Subcutaneous adipose tissue (tissue), 4 donors: ENCODE measurements around the gene TGFB1I1. TPM values are rescaled to one million over a fixed set of nuclear protein-coding genes. Genes with fewer than 3 reads are reported as not detected.

ENCODE experiments used
- total RNA-seq, 4 donors: library from RNA; depleted of rRNA; stranded (reverse); fragments of >200 nt; gene quantifications; one replicate each; pipeline ENCODE4 v1.1.0, GENCODE V29; 2016
- TF ChIP-seq, protein P1 (sequence below): fragments of 450-650 bp; IDR thresholded peaks from one replicate; pipeline ENCODE4 v1.5.1; 2016; ENCODE audit warnings: low read depth, mild to moderate bottlenecking, control low read depth, antibody characterized with exemption, moderate library complexity

Gene TGFB1I1
- total RNA-seq, 4 donors from 2014 or later, result 12.6 to 35.0 (median 19.7) TPM

DNA sequence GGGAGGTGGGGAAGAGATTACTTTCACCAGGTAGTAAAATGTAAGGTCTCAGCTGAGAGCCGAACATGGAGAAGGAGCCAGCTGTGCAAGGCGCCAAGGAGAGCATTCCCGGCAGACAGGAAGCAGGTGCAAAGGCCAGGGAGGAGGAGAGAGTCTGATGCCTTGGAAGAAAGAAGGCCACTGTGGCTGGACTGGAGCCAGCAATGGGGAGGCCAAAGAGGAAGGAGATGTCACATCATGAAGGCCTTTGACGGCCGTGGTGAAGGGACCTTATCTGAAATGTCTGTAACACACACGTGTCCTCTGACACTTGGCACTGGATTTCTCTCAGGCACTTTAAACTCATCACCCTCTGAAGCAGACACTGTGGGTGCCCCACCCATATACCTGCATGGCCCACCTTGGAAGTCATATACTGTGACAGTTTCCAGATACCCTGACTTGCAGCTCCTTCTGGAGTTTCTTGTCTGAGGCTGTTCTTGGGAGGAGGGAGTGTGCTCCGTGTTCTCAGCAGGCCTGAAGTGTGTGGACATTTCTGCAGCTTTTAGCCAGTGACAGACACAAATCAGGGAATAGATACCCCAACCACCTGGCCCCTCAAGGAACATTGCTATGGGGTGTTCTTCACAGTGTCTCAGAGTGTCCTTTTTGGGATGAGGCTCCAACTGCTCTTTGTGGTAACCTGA is 9.0 kb downstream of the TGFB1I1 start:
- TF ChIP-seq, protein P1, sequence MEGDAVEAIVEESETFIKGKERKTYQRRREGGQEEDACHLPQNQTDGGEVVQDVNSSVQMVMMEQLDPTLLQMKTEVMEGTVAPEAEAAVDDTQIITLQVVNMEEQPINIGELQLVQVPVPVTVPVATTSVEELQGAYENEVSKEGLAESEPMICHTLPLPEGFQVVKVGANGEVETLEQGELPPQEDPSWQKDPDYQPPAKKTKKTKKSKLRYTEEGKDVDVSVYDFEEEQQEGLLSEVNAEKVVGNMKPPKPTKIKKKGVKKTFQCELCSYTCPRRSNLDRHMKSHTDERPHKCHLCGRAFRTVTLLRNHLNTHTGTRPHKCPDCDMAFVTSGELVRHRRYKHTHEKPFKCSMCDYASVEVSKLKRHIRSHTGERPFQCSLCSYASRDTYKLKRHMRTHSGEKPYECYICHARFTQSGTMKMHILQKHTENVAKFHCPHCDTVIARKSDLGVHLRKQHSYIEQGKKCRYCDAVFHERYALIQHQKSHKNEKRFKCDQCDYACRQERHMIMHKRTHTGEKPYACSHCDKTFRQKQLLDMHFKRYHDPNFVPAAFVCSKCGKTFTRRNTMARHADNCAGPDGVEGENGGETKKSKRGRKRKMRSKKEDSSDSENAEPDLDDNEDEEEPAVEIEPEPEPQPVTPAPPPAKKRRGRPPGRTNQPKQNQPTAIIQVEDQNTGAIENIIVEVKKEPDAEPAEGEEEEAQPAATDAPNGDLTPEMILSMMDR, result no peak

DNA sequence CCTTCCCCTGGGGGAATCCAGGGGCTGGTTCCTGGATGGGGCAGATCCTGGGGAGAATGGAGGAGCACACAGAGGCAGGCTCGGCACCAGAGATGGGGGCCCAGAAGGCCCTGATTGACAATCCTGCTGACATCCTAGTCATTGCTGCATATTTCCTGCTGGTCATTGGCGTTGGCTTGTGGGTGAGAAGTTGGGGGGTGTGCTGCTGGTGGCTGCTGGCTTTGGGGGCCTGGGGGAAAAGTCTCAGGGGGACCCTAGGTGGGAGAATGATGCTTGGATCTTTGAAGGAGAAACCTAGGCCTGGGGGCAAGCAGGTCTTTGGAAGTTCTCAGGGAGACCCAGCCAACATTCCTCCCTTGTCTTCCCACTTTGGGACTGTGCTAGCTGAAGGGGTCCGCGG is 11.1 kb downstream of the TGFB1I1 start, which contains the start of gene SLC5A2:
Gene SLC5A2, plus strand, starts transcription at position 43 of the 400 bp plus-strand sequence. Its CDS starts 14 bp downstream, at position 57.
- TF ChIP-seq, protein P1, result no peak

DNA sequence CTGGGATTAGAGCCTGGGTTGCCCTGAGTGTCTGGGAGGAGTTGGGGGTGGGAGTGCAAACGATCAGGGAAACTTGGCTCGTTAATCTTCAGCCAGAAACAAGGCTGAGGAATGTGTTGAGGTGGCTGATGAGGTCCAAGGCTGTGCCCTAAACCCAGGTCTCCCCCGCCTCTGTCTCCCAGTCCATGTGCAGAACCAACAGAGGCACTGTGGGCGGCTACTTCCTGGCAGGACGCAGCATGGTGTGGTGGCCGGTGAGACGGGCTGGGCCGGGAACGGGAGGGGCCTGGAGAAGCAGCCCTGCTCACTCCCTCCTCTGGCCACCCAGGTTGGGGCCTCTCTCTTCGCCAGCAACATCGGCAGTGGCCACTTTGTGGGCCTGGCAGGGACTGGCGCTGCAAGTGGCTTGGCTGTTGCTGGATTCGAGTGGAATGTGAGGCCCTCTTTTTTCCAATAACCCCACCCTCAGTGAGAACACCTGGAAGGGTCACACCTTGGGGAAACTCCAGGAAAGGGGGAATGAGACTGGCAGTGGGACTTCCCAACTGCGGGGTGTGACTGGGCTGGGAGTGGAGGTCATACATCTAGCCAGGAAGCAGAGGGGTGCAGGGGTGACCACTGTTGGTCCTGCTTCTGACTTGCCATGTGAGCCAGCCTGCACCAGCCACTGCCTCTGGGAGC is 12.7 kb downstream of the TGFB1I1 start:
- TF ChIP-seq, protein P1, result no peak

DNA sequence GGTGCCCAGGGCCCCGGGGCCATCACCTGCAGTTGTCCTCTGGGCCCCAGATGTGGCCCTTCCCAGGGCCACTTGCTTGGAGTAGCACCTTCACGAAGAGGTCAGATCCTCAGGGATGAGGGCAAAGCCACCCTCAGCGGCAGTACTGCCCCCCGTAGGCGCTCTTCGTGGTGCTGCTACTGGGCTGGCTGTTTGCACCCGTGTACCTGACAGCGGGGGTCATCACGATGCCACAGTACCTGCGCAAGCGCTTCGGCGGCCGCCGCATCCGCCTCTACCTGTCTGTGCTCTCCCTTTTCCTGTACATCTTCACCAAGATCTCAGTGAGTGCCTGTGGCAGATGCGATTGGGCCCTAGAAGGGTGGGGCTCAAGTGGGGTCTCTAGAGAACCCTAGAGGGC is 13.6 kb downstream of the TGFB1I1 start:
- TF ChIP-seq, protein P1, result no peak

DNA sequence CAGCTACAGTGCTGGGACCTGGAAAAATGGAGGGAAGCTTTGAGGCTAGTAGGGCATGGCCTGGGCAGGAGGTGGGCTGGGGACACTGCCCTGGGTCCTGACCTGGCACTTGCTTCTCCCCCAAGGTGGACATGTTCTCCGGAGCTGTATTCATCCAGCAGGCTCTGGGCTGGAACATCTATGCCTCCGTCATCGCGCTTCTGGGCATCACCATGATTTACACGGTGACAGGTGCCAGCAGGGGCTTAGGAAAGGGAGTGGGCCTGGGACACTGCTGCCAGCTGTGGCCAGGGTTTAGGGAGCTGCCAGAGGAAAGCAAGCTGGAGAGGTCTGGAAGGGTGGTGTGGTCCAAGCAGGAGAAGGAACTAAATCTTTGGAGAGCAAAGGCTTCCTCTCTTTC is 14.1 kb downstream of the TGFB1I1 start:
- TF ChIP-seq, protein P1, result no peak

DNA sequence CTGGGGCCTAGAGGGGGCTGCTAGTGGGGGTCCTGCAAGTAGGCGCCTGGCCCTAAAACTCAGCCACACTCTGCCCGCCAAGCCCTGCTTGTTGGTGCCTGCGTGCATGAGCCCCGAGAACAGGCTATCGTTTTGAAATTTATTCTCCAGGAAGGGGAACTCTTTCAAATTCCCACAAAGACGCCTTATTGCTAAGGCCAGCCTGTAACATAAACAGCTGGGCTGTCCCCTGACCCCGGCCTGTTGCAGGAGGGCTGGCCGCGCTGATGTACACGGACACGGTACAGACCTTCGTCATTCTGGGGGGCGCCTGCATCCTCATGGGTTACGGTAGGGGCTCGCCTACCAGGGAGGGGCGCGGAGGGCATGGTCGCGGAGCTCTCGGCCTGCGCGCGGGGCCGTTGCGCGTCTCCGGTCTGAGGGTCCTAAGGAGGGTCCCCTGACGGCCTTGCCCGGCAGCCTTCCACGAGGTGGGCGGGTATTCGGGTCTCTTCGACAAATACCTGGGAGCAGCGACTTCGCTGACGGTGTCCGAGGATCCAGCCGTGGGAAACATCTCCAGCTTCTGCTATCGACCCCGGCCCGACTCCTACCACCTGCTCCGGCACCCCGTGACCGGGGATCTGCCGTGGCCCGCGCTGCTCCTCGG is 15.2 kb downstream of the TGFB1I1 start:
- TF ChIP-seq, protein P1, result no peak
